Measurements from ENCODE around the gene CD247. TPM values are rescaled to one million over a fixed set of nuclear protein-coding genes. Genes with fewer than 3 reads are reported as not detected.

The CD247 gene
- total and polyA plus RNA-seq, 2 of the 13 experiments (the other 11 are each of a cell fraction or from before 2014, with no cell fraction given) = 0.20 TPM; not detected in 1

- TF ChIP-seq POLR2AphosphoS2 (IDR thresholded peaks at IDR 0.05; ENCODE audit: low read depth, low read length) (no peak), FOXO4 (CRISPR knock-in tag; conservative IDR thresholded peaks at IDR 0.05) (no peak), DRAP1 (CRISPR knock-in tag; IDR thresholded peaks at IDR 0.05) (peak; percentile 78), MXD4 (CRISPR knock-in tag; IDR thresholded peaks at IDR 0.05) (peak; percentile 7; the same call in 1 of the 2 replicates), RFX1 (IDR thresholded peaks at IDR 0.05) (no peak), ZNF574 (CRISPR knock-in tag; IDR thresholded peaks at IDR 0.05) (peak; percentile 80), NFYC (CRISPR knock-in tag; IDR thresholded peaks at IDR 0.05) (peak; percentile 77), ZNF589 (CRISPR knock-in tag; conservative IDR thresholded peaks at IDR 0.05) (no peak), ZNF383 (CRISPR knock-in tag; IDR thresholded peaks at IDR 0.05; ENCODE audit: borderline replicate concordance) (no peak), PRPF4 (IDR thresholded peaks at IDR 0.05; ENCODE audit: low read depth, low read length, poor library complexity, severe bottlenecking) (no peak)
- TF ChIP-seq, protein P1, sequence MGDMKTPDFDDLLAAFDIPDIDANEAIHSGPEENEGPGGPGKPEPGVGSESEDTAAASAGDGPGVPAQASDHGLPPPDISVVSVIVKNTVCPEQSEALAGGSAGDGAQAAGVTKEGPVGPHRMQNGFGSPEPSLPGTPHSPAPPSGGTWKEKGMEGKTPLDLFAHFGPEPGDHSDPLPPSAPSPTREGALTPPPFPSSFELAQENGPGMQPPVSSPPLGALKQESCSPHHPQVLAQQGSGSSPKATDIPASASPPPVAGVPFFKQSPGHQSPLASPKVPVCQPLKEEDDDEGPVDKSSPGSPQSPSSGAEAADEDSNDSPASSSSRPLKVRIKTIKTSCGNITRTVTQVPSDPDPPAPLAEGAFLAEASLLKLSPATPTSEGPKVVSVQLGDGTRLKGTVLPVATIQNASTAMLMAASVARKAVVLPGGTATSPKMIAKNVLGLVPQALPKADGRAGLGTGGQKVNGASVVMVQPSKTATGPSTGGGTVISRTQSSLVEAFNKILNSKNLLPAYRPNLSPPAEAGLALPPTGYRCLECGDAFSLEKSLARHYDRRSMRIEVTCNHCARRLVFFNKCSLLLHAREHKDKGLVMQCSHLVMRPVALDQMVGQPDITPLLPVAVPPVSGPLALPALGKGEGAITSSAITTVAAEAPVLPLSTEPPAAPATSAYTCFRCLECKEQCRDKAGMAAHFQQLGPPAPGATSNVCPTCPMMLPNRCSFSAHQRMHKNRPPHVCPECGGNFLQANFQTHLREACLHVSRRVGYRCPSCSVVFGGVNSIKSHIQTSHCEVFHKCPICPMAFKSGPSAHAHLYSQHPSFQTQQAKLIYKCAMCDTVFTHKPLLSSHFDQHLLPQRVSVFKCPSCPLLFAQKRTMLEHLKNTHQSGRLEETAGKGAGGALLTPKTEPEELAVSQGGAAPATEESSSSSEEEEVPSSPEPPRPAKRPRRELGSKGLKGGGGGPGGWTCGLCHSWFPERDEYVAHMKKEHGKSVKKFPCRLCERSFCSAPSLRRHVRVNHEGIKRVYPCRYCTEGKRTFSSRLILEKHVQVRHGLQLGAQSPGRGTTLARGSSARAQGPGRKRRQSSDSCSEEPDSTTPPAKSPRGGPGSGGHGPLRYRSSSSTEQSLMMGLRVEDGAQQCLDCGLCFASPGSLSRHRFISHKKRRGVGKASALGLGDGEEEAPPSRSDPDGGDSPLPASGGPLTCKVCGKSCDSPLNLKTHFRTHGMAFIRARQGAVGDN (CRISPR knock-in tag; IDR thresholded peaks at IDR 0.05) = peak; percentile 88
- TF ChIP-seq, protein P2, sequence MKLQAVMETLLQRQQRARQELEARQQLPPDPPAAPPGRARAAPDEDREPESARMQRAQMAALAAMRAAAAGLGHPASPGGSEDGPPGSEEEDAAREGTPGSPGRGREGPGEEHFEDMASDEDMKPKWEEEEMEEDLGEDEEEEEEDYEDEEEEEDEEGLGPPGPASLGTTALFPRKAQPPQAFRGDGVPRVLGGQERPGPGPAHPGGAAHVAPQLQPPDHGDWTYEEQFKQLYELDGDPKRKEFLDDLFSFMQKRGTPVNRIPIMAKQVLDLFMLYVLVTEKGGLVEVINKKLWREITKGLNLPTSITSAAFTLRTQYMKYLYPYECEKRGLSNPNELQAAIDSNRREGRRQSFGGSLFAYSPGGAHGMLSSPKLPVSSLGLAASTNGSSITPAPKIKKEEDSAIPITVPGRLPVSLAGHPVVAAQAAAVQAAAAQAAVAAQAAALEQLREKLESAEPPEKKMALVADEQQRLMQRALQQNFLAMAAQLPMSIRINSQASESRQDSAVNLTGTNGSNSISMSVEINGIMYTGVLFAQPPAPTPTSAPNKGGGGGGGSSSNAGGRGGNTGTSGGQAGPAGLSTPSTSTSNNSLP (IDR thresholded peaks at IDR 0.05; ENCODE audit: low read depth, low read length) = no peak
- TF ChIP-seq, protein P3, sequence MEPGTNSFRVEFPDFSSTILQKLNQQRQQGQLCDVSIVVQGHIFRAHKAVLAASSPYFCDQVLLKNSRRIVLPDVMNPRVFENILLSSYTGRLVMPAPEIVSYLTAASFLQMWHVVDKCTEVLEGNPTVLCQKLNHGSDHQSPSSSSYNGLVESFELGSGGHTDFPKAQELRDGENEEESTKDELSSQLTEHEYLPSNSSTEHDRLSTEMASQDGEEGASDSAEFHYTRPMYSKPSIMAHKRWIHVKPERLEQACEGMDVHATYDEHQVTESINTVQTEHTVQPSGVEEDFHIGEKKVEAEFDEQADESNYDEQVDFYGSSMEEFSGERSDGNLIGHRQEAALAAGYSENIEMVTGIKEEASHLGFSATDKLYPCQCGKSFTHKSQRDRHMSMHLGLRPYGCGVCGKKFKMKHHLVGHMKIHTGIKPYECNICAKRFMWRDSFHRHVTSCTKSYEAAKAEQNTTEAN (CRISPR knock-in tag; conservative IDR thresholded peaks at IDR 0.05) = peak; percentile 86
Observed at GRCh38 chr1:167553136-167554027, 35.1 kb upstream of the CD247 start, which contains the start of gene CREG1 (continued).
